GM15510 (cell line): ENCODE measurements around the gene NHSL2.

Experiments
- POLR2A ChIP-seq: IDR thresholded peaks from 3 replicates; pipeline ENCODE4 v1.6.1; 2011; ENCODE audit warnings: borderline replicate concordance; ENCODE audit not compliant: insufficient read length; ENCODE audit errors: extremely low read depth

Gene NHSL2

DNA sequence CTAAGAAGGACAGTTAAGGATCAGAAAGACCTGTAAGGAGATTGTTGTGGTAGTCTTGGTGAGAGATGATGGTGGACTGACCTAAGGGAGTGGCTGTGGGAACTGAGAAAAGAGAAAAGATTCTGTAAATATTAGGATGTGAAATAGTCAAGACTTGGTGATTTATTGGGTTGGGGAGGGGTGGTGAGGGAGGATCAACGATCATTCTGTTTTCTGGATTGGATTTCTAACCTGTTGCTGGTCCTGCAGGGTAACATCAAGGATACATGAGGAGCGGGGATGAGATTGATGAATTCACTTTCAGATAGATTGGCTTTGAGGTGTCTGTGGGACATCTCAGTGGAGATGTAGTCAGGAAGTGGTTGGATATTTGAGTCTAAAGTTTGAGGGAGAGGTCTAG lies 272.3 kb downstream of the NHSL2 start:
- TF ChIP-seq POLR2A: no peak

DNA sequence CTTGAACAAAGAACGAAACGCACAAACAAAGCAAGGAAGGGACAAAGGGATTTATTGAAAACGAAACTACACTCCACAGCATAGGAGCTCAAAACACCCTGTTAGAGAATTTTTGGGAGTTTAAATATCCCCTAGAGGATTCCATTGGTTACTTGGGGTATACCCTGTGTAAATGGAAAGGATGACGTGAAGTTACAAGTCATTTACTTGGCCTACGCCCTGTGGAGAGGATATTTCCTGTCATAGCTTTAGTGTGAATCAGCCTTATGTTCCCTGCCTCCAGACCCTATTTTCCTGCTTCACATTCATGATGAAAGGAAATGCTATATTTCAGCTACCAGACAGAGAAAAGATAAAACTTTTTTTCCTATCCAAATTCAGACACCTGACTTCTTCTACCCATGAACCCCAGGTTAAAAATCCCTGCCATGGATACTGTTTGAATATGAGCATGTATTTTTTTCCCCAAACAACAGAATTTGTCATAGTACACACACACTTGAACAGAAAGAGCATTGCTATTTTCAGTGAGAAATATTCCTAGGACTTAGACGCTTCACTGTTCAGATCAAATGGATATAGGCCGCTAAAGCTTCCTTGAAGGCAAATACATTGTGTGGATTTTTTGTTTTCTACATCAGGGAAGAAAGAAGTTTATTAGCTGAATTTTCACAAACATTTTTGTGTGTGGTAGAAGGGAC lies 291.3 kb downstream of the NHSL2 start:
- no peak for TF ChIP-seq POLR2A
